ENCODE results near the gene GYPC.
"Not testable (repeated sequence)": the region's sequence is repeated elsewhere in the genome, so short reads cannot be mapped to it uniquely, and the experiment has no call there.

Gene GYPC, protein sequence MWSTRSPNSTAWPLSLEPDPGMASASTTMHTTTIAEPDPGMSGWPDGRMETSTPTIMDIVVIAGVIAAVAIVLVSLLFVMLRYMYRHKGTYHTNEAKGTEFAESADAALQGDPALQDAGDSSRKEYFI

DNA sequence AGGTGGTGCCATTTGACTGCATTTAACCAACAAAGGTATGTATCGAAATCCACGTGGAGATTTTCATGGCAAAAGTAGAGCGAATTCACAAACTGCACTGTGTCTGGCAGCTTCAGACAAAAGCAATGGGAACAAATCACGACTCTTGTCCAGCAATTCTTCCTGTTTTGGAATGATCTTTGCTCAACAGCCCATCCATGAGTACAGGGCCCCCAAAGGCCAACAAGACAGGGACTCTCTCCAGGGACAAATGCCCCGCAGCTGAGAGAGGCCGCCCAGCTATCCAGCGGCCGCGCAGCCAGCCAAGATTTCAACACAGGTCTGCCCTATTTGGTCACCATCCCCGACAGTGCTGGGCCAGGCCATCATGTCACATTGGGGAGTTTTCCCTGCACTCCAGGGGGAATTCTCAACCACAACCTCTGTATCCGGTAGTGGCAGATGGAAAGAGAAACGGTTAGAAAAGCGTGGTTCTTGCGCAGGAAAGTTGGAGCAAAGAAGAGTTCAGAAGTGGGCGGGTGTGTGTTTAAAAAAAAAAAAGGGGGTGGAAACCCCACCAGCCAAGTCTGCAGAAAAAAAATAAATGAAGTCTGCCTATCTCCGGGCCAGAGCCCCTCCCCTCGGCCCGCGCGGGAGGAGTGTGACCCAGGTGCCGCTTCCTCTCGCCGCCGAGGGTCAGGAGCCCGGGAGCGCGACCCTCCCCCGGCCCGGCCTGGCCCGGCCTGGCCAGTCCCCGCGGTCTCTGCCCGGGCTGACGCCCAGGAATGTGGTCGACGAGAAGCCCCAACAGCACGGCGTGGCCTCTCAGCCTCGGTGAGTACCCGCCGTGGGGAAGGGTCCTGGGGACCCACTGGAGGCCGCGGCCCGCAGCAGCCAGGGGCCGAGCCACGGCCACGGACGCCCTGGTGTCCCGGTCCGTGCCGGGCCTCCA lies at the start of gene GYPC:
Gene GYPC (plus strand): TSS at position 659 of the 931 bp plus-strand sequence. CDS start 106 bp downstream, at position 765.
- no peak for DNase-seq

DNA sequence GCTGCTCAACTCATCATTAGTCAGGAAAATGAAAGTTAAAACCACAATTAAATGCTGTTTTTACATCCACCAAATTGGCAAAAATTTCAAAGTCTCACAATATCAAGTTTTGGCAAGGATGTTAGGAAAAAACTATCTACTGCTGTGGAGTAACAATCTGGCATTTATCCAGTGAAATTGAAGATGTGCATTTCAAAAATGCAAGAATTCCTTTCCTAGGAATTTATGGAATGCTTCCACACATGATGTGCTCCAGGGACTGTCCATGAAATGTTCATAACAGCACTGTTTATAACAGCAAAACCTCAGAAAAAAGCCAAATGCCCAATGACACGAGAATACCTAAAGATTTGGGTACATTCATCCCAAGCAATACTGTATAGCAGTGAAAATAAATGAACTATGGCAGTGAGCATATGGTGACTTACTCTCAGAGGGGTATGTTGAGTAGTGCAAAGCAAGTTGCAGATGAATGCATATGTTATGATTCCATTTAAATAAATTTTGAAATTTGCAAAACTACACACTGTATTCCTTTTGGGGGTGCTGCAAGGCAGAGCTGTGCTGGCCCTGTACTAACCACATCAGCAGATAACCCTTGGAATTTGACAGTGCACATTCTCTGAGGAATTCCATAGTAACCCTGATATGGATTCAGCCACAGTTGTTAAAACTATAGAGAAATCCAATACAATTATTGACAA lies 41.3 kb upstream of the GYPC start:
- DNase-seq: no peak

DNA sequence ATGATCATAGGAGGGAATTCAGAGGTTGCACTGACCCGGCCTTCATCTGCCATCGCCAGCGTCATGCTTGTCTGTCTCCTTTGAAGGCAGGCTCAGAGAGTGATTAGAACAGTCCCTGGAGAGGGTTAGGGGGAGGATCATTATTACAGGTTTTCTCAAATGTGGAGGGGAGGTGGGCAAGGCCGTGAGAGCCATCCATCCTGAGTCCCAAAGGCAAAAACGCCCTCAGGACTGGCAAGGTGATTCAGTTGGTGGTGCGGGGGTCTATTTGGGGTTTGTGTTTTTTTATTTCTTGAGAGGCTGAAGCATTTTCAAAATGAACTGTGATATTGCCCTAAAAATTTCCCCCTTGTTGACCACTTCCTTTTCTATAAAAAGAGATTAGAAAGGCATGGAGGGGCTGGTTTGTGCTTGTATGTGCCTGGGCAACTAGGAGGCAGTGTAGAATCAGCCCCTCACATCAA lies 39.3 kb upstream of the GYPC start:
- no peak for DNase-seq

DNA sequence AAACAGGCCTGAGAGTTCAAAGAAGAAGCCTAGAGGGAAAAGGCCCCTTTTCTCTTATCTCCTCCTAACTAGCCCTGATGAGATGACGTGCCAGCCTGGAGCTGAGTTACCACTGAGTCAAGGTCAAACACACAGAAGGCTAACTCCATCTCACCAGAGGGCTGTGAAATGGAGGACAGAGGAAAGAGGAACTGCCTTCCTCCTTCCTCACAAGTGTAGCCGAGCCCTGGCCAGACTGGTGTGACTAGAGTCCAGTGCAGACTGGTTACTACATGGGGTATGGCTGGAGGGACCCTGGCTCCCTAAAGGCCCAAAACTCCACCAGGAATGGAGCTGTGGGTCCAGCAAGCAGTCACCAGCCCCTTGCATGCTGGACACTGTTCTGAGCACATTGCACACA lies 35.7 kb upstream of the GYPC start:
- no peak for DNase-seq

DNA sequence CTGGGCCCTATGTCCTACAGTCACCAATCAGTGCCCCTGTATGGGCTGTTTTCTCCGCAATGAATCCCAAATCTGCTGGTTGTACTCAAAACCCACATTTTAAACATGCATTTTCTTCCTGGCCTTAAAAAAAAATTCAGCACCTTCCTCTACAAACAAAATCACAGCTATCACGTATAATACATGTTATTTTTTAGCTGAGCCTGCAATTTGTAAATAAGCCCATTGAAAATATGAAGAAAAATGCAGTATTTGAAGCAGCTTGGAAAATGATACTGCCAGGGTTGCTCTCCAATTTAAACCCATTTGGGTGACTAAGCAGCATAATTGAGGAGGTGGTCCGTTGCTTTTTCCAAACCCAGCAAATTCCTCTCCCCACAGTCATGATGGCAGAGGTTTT lies 33.0 kb upstream of the GYPC start:
- no peak for DNase-seq

DNA sequence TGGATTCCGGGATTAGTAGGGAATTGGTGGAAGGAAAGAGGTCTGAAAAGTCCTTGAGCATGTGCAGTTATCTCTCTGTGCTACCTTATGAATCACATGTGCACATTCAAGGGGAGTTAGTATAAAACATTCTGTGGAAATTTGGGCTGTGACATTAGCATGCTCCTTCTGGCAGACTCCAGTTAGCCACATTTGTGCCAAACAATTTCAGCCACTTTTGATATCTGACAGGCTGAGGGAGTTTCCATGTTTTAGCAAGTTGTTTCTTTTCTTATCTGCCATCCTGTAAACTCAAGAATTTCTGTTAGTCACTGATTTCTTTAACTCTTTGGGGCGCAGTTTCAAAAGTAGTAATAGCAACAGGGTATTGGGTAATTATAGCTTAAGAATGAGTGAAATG lies 28.3 kb upstream of the GYPC start:
- no peak for DNase-seq

DNA sequence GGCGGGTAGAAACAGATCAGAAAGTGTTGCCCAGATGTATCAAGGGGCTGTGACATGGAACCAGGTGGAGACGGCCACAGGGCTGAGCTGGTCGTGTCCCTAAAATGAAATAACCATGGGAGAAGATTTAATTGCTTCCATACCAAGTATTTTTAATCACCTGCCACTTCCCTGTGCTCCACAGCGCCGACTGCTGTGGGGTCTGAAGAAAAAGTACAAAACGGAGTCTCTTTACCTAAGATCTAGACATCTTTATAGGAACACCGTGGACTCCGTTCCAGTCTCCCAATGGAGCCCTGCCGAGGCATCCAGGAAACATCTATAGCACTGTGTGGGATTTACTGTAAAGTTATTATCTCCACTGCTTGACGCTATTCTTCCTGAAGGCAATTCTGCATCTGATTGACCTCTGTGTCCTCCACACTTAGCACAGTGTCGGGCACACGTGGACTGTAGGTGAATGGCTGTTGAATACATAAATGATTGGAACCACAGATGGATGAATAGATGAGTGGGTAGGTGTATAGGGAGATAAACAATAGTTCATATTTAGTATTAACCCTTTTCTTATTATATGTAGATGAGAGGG lies 21.6 kb upstream of the GYPC start:
- DNase-seq: no peak

DNA sequence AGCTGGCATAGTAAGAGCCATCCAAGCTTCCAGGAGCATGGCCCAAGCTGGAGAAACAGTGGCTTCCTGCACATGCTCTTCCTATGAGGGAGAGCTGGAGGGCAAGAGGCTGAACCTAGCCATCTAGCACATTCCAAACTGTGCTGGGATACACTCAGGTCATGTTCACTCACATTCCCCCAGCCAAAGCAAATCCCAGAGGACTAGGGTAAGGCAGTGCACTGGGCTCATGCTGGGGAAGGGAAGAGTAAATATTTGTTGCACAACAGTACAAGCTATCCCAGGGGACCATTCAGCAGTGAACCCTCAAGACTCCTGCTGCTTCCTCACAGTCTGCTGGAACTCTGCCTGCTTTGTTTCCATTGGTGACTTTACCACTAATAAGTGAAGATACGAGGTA lies 20.7 kb upstream of the GYPC start:
- DNase-seq: no peak

DNA sequence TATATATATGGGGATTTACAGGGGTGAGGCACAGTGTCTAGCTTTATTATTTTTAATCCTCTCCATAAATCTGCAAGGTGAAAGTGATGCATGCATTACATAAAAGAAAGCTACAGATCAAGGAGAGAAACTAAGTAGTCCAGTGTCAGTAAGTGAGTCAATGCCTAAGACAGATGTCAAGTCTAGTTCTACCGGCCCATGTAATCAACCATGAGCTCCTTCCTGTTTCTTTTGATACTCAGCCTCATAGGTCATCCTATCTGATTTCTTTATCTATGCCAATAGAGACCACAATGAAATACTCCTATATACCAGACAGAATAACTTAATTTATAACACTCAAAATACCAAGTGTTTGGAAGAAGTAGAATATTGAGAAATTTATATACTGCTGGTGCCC lies 20.2 kb upstream of the GYPC start:
- DNase-seq: no peak

DNA sequence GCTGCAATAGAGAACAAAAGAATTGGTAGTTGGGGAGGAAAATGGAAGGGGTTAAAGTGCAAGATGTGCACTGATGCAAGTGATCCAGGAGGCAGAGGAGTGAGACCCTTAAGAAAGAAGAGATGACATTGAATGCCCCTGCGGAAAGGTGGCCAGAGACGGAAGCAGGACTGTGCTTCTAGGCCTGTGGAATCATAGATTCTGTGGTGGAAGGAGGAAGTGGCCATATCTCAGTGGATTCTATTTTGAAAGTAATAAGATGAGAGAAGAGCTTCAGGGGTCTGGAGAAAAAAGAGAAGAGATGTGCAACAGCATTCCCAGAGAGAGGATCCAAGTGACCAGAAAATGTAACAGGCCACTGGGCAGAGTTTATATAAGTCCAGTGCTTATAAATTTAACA lies 18.6 kb upstream of the GYPC start:
- DNase-seq: no peak

DNA sequence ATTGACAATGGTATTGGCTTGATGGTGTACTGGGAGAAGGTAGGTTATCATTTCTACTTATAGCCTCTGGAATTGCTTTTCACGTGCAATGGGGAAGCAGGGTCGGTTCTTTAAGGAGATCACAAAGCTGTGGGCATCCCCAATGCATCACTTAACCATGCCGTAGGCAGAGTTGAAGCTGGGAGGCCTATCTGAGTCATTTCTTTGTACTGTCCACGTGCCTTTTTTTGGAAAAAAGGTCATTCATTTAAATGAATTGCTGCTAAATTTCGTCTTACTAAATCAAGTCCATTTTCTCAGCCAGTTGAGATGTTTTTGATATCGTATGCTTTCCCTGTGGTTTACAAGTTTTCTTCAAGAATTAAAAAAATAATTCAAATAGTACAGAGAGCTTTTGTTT lies 17.2 kb upstream of the GYPC start:
- DNase-seq: no peak

DNA sequence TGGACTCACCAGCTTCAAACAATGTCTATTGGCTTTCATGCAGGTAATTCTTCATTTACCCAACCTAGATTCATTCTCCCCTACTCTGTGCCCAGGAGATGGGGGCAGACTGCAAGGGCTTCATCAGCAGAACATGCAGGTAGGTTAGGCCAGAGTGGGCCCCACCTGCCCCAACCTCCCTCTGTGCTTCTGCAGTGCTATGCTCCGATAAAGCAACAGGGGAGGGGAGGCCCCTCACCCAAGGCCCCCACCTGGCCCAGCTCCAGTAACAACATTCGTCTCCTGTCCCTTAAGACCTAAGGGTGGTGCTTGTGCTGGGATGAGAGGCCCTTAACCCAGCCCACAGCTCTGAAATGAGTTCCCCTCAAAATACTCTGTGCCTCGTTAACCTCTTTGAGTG lies 16.7 kb upstream of the GYPC start:
- DNase-seq: no peak

DNA sequence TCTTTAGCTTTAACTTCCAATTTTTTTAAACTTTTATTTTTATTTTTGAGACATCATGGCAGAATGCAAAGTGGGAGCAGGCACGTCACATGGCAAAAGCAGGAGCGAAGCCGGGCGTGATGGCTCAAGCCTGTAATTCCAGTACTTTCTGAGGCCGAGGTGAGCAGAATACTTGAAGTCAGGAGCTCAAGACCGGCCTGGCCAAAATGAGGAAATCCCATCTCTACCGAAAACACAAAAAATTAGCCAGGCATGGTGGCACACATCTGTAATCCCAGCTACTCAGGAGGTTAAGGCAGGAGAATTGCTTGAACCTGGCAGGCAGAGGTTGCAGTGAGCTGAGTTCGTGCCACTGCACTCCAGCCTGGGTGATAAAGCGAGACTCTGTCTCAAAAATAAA lies 14.7 kb upstream of the GYPC start:
- DNase-seq: not testable (repeated sequence)

DNA sequence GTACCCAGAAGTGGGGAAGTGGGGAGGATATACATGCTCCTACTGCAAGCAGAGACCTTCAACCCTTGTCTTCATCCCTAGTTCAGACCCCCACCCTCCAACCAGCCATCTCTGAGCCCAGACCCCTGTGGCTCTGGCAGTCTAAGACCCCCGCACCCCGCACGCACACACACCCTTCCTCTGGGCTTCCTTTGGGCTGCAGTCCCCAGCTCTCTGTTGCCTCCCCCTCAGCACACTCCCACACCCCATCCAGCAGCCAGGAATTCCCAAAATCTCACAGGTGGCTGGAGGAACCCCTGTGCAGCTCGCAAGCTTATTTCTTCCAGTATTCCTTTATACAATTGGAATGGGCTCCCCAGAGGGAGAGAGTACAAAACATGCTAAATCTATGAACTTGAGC lies 13.9 kb upstream of the GYPC start:
- DNase-seq: no peak

DNA sequence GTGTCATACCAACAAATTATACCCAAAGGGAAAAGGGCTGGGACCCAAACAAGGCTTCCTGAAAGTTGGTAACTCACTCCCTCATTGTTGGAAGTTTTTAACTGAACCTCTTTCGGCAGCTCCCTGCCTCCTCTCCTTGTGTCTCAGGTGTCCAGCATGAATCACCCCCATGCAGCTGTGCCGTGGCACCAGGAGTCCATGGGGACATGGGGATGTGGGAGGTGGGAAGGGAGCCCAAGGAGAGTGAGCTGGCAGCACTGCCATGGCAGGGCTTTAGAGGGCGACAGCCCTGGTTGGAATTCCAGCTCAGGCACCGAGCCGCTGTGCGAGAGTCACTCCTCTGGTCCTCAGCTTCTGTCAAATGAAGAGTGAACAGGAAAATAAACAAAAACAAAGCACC lies 12.5 kb upstream of the GYPC start:
- no peak for DNase-seq

DNA sequence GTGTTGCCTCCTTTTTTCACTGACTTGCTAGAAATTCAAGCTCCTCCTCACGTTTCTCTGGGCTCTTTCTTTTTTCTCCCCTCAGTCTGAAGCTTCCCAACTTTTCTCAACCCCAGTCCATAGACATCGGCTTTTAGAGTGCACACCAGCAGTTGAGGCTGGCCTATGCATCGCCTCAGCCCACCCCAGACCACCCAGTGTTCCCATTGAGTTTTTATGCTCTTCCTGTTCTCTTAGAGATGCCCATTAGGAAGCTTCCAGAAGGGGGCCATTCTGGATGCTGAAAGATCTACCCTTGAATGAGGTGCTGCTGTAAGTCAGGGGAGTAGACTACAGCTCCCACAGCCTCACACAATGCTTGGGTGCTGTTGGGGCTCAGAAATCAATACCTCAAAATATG lies 12.0 kb upstream of the GYPC start:
- no peak for DNase-seq

DNA sequence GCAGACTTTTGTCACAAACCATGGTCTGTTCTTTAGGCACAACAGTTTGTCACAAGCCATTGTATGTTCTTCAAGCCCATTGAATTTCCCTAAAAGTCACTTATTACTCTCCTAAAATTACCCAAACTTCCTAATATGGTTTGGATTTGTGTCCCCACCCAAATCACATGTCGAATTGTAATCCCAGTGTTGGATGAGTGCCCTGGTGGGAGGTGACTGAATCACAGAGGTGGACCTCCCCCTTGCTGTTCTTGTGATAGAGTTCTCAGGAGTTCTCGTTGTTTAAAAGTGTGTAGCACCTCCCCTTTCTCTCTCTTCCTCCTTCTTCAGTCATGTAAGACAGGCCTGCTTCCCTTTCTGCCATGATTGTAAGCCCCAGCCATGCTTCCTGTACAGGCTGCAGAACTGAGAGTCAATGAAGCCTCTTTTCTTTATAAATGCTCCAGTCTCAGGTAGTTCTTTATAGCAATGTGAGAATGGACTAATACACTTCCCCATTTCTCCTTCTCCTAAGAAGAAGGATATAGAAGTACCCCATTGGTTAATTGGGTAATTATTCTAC lies 11.2 kb upstream of the GYPC start:
- DNase-seq: no peak

DNA sequence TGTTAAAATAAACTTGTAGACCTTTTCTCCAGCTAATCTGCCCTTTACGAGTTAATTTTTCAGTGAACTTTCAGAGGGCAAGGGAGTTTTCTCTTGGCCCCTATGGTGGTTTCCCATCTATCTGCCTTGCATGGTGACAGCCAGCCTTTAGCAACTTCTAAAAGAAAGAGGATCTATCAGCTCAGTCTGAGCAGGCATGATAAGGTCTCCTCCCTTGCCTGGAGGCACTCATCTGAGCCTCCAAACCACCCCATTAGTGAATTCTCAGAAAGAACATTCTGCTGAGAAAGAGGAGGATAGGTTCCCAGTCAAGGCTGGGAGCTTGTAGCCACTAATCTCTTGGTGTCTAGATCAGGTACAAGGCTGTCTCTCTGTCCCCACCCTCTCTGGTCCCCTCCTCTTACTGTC lies 10.7 kb upstream of the GYPC start:
- DNase-seq: no peak

DNA sequence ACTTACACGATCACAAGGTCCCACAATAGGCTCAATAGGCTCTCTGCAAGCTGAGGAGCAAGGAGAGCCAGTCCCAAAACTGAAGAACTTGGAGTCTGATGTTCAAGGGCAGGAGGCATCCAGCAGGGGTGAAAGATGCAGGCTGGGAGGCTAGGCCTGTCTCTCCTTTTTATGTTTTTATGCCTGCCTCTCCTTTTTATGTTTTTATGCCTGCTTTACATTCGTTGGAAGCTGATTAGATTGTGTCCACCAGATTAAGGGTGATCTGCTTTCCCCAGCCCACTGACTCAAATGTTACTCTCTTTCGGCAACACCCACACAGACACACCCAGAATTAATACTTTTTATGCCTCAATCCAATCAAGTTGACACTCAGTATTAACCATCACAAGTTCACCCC lies 9.9 kb upstream of the GYPC start:
- no peak for DNase-seq

DNA sequence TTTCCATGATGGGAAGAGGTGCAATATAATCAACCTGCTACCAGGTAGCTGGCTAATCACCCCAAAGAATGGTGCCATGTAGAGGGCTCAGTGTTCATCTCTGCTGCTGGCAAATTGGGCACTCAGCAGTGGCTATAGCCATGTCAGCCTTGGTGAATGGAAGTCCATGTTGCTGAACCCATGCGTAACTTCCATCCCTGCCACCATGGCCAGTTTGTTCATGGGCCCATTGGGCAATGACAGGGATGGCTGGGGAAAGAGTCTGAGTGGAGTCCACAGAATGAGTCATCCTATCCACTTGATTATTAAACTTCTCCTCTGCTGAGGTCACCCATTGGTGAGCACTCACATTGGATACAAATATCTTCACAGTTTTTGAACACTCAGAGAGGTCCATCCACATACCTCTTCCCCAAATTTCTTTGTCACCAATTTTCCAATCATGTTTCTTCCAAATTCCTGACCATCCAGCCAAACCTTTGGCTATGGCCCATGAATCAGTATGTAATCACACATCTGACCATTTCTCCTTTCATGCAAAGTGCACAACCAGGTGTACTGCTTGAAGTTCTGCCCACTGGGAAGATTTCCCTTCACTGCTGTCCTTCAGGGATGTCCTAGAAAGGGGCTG lies 8.1 kb upstream of the GYPC start:
- DNase-seq: not testable (repeated sequence)

DNA sequence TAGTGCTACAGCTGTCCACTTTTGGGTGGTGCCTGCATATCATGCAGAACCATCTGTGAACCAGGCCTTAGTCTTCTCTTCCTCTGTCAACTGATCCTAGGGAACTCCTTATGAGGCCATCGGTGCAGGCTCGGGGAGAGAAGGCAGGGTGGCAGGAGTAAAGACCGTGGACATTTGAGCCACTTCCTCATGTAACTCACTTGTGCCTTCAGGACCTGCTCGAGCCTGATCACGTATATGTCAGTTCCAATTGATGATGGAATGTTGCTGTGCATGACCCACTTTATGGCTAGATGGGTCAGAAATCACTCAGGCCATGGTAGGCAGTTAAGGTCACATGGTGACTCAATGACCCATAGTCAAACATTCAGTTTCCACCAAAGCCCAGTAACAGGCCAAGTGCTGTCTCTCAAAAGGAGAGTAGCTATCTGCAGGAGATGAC lies 7.6 kb upstream of the GYPC start:
- not testable (repeated sequence) for DNase-seq

DNA sequence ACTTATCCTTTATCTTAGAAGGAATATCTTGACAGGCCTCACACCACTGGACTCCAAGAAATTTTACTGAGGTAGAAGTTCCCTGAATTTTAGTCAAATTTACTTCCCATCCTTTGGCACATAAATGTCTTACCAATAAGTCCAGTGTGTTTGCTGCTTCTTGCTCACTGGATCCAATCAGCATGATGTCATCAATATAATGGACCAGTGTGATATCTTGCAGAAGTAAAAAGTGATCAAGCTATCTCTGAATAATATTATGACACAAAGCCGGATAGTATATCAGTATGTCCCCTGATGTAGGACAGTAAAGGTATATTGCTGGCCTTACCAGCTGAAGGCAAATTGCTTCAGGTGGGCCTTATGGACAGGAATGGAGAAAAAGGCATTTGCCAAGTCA lies 6.9 kb upstream of the GYPC start:
- DNase-seq: no peak

DNA sequence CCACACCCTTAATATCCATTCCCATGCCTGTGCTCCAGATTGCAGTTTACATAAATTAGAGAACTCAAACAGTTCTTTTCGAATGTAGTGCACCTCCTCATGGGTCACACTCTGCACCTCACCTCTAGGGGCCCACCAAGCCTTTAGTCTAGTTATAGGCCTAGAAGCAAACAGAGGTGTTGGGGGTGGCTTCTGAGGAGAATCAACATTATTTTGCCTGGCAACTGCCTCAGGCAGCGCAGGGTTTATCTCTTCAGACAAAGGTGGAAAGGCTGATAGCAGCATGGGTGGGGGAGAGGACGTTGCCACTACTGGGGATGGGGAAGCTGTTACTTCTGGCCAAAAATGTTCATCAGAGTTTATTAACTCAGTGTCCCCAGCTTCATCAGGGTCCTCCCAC lies 5.0 kb upstream of the GYPC start:
- no peak for DNase-seq

Measured in NCI-H1930 (cell line).